SK-N-SH (cell line): Measurements from ENCODE around the gene SOX11. TPM values are rescaled to one million over a fixed set of nuclear protein-coding genes. Genes with fewer than 3 reads are reported as not detected.
"Not testable (repeated sequence)": the region's sequence is repeated elsewhere in the genome, so short reads cannot be mapped to it uniquely, and the experiment has no call there.

ENCODE experiments used
- CTCF ChIA-PET: fragments of 300-600, 350-600 bp; formaldehyde crosslinking; extraction: SDS; loops from one replicate; lab custom pipeline; 2021; lab: Yijun Ruan, JAX
- POLR2A ChIA-PET: fragments of 350-600 bp; sonication (Branson Sonifier 250); formaldehyde crosslinking; extraction: SDS; loops from one replicate; lab custom pipeline; 2020; ENCODE audit warnings: antibody characterized with exemption, inconsistent platforms; lab: Yijun Ruan, JAX
- DNase-seq: peaks from one replicate; pipeline ENCODE4 v3.0.0; 2012
- H2AFZ ChIP-seq: fragments of 200-600 bp; sonication (generic); 2 replicates; pipeline ENCODE4 v1.8.1; 2016; ENCODE audit warnings: antibody characterized with exemption, mild to moderate bottlenecking, low read depth
- H3F3A ChIP-seq: fragments of 200-600 bp; sonication (generic); replicated peaks from 2 replicates; pipeline ENCODE3; 2016; ENCODE audit warnings: antibody characterized with exemption, mild to moderate bottlenecking; ENCODE audit not compliant: insufficient read depth
- H3K27ac ChIP-seq, 2 experiments: fragments of 200-500 bp in 1 of 2; fragments of 200-600 bp in 1 of 2; sonication (Bioruptor generic) in 1 of 2; sonication (generic), shearing (Covaris generic) in 1 of 2; 2 replicates each; pipeline versions ENCODE4 v1.5.1 to v1.6.1; 2014 to 2016; ENCODE audit warnings: low read depth in 2 of 2, inconsistent platforms in 1 of 2, low read length in 1 of 2, mild to moderate bottlenecking in 1 of 2, mixed read lengths in 1 of 2
- H3K27me3 ChIP-seq: fragments of 200-600 bp; sonication (generic), shearing (Covaris generic); 2 replicates; pipeline ENCODE4 v1.6.1; 2016; ENCODE audit warnings: mixed run types; ENCODE audit not compliant: insufficient read depth
- H3K36me3 ChIP-seq, 2 experiments: fragments of 200-500 bp in 1 of 2; fragments of 200-600 bp in 1 of 2; sonication (Bioruptor generic) in 1 of 2; sonication (generic) in 1 of 2; replicated peaks in 1 of 2; 2 replicates each; pipeline versions ENCODE3 to v1.5.1; 2014 to 2016; ENCODE audit warnings: low read length in 1 of 2, mild to moderate bottlenecking in 1 of 2; ENCODE audit not compliant: insufficient read depth in 2 of 2, control insufficient read depth in 1 of 2
- H3K4me1 ChIP-seq, 2 experiments: fragments of 200-500 bp in 1 of 2; fragments of 200-600 bp in 1 of 2; sonication (Bioruptor generic) in 1 of 2; sonication (generic), shearing (Covaris generic) in 1 of 2; 2 replicates each; pipeline versions ENCODE4 v1.5.1 to v1.6.1; 2014 to 2016; ENCODE audit warnings: low read depth in 1 of 2, low read length in 1 of 2, mixed run types in 1 of 2; ENCODE audit not compliant: insufficient read depth in 2 of 2, control insufficient read depth in 1 of 2
- H3K4me2 ChIP-seq: fragments of 200-600 bp; sonication (generic), shearing (Covaris generic); 2 replicates; pipeline ENCODE4 v1.6.1; 2017; ENCODE audit warnings: mixed run types
- H3K4me3 ChIP-seq, 2 experiments: fragments of 200-500 bp in 1 of 2; fragments of 200-600 bp in 1 of 2; sonication (Bioruptor generic) in 1 of 2; sonication (generic), shearing (Covaris generic) in 1 of 2; 2 replicates each; pipeline versions ENCODE4 v1.5.1 to v1.8.1; 2014 to 2016; ENCODE audit warnings: low read depth in 2 of 2, inconsistent platforms in 1 of 2, low read length in 1 of 2, mild to moderate bottlenecking in 1 of 2, mixed read lengths in 1 of 2, moderate library complexity in 1 of 2
- H3K79me2 ChIP-seq: fragments of 200-600 bp; sonication (generic); 2 replicates; pipeline ENCODE4 v1.8.1; 2017; ENCODE audit warnings: mild to moderate bottlenecking; ENCODE audit not compliant: insufficient read depth
- H3K9ac ChIP-seq: fragments of 200-600 bp; sonication (generic); 2 replicates; pipeline ENCODE4 v1.6.1; 2017; ENCODE audit warnings: mixed run types
- H3K9me2 ChIP-seq: fragments of 200-600 bp; sonication (generic); 2 replicates; pipeline ENCODE4 v1.6.1; 2017; ENCODE audit warnings: mixed run types
- H3K9me3 ChIP-seq: fragments of 200-600 bp; sonication (generic); 2 replicates; pipeline ENCODE4 v1.6.1; 2017; ENCODE audit warnings: mixed run types, mild to moderate bottlenecking, moderate library complexity
- H4K20me1 ChIP-seq: fragments of 200-600 bp; sonication (generic); 2 replicates; pipeline ENCODE4 v1.6.1; 2017; ENCODE audit warnings: mild to moderate bottlenecking, mixed run types; ENCODE audit not compliant: insufficient read depth
- CHD2 ChIP-seq: fragments of 150-350 bp; IDR thresholded peaks from 2 replicates; pipeline ENCODE4 v1.6.1; 2018; ENCODE audit warnings: low read length; ENCODE audit not compliant: partially characterized antibody
- FOSL2 ChIP-seq: IDR thresholded peaks from 2 replicates; pipeline ENCODE4 v1.4.0; 2012; ENCODE audit warnings: low read depth, mild to moderate bottlenecking, moderate library complexity, borderline replicate concordance
- MXI1 ChIP-seq: IDR thresholded peaks from 2 replicates; pipeline ENCODE4 v1.6.1; 2012; ENCODE audit warnings: mild to moderate bottlenecking, low read depth, low read length, improper control_type of control experiment
- POLR2AphosphoS5 ChIP-seq: IDR thresholded peaks from 2 replicates; pipeline ENCODE4 v1.6.1; 2012; ENCODE audit warnings: low read depth, low read length
- RCOR1 ChIP-seq: fragments of 150-350 bp; IDR thresholded peaks from 2 replicates; pipeline ENCODE4 v1.6.1; 2017; ENCODE audit warnings: antibody characterized with exemption, low read length
- RFX5 ChIP-seq: IDR thresholded peaks from 2 replicates; pipeline ENCODE4 v1.6.1; 2012; ENCODE audit warnings: mild to moderate bottlenecking, improper control_type of control experiment, low read length
- TEAD4 ChIP-seq: IDR thresholded peaks from 2 replicates; pipeline ENCODE4 v1.4.0; 2012; ENCODE audit warnings: mild to moderate bottlenecking, borderline replicate concordance; ENCODE audit not compliant: insufficient read depth
- WGBS: methylation state at CpG from one replicate; pipeline ENCODE4 v1.1.6; 2017; ENCODE audit warnings: low lambda C conversion rate; 5-methylcytosine and 5-hydroxymethylcytosine counted together
- polyA plus RNA-seq, 3 experiments: library from polyadenylated mRNA; depleted of rRNA; stranded (reverse); fragments of >200 nt; gene quantifications; 2 replicates each; pipeline ENCODE4 v1.2.3, GENCODE V29; 2012
- TF ChIP-seq, protein P1 (sequence below): IDR thresholded peaks from 2 replicates; pipeline ENCODE4 v1.6.1; 2012; ENCODE audit warnings: mild to moderate bottlenecking, low read depth, low read length, moderate library complexity
- TF ChIP-seq, protein P2 (sequence below): IDR thresholded peaks from 2 replicates; pipeline ENCODE4 v1.4.0; 2012; ENCODE audit warnings: low read depth
- TF ChIP-seq, protein P3 (sequence below): fragments of 150-350 bp; IDR thresholded peaks from 2 replicates; pipeline ENCODE4 v1.6.1; 2017; ENCODE audit warnings: antibody characterized with exemption, low read length, low read depth, borderline replicate concordance

SOX11 gene
- polyA plus RNA-seq, 1 of the 3 experiments (the other 2 are of a cell fraction): 3.4 TPM

DNA sequence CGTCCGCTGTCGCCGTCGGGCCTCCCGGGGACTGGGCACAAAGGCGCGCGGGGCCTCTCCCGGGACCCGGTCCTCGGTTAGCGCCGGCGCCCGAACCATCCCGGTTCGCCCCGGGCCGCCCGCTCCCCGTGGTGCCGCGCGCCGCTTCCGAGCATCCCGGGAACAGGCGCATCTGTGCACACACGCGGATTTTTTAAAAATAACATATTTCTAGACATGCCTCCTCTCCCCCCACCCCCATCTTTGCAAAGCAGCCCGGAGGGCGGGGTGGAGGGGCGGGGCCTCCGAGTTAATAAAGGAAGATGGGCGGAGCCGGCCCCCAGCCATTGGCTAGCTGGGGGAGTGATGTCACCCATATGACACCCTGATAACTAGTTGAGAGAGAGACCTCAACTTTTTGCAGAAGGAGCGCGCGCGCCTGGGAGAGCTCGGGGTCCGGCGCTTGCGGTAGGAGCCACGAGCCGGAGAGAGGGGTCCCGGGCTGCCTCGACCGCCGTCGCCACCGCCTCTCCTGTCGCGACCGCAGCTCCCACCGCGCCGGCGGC lies at the start of gene SOX11 (continued):
- TF ChIP-seq, protein P1, sequence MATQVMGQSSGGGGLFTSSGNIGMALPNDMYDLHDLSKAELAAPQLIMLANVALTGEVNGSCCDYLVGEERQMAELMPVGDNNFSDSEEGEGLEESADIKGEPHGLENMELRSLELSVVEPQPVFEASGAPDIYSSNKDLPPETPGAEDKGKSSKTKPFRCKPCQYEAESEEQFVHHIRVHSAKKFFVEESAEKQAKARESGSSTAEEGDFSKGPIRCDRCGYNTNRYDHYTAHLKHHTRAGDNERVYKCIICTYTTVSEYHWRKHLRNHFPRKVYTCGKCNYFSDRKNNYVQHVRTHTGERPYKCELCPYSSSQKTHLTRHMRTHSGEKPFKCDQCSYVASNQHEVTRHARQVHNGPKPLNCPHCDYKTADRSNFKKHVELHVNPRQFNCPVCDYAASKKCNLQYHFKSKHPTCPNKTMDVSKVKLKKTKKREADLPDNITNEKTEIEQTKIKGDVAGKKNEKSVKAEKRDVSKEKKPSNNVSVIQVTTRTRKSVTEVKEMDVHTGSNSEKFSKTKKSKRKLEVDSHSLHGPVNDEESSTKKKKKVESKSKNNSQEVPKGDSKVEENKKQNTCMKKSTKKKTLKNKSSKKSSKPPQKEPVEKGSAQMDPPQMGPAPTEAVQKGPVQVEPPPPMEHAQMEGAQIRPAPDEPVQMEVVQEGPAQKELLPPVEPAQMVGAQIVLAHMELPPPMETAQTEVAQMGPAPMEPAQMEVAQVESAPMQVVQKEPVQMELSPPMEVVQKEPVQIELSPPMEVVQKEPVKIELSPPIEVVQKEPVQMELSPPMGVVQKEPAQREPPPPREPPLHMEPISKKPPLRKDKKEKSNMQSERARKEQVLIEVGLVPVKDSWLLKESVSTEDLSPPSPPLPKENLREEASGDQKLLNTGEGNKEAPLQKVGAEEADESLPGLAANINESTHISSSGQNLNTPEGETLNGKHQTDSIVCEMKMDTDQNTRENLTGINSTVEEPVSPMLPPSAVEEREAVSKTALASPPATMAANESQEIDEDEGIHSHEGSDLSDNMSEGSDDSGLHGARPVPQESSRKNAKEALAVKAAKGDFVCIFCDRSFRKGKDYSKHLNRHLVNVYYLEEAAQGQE: no peak
- TF ChIP-seq RFX5: peak; percentile 59
- TF ChIP-seq POLR2AphosphoS5: peak; percentile 99
- peak; percentile 49; the same call in 1 of the 2 replicates for TF ChIP-seq TEAD4
- TF ChIP-seq, protein P2, sequence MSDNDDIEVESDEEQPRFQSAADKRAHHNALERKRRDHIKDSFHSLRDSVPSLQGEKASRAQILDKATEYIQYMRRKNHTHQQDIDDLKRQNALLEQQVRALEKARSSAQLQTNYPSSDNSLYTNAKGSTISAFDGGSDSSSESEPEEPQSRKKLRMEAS: peak; percentile 41; the same call in 1 of the 2 replicates
- TF ChIP-seq RCOR1: peak; percentile 11; the same call in 1 of the 2 replicates
- TF ChIP-seq FOSL2: no peak
- TF ChIP-seq, protein P3, sequence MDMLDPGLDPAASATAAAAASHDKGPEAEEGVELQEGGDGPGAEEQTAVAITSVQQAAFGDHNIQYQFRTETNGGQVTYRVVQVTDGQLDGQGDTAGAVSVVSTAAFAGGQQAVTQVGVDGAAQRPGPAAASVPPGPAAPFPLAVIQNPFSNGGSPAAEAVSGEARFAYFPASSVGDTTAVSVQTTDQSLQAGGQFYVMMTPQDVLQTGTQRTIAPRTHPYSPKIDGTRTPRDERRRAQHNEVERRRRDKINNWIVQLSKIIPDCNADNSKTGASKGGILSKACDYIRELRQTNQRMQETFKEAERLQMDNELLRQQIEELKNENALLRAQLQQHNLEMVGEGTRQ: no peak
- TF ChIP-seq MXI1: peak; percentile 72; the same call in 1 of the 2 replicates
- peak; percentile 75 for TF ChIP-seq CHD2

DNA sequence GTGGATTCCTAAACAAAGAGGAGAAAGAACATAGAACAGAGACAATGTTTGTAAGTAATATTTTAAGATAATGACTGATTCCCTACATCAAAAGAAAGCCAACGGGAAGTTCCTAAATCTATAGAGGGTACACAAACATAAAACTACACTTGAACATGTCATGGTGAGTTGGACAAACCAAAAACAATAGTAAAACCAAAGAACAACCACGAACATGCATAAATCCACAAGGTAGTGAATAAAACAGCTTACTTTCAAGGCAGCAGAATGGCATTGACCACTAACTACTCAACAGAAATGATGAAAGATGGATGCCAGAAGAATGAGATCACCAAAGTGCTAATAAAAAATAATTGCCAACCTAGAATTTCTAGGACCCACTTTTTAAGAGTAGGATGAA lies 39.5 kb upstream of the SOX11 start:
- H3K4me2 ChIP-seq, H2AFZ ChIP-seq, H3K9me3 ChIP-seq, POLR2A ChIA-PET, CTCF ChIA-PET, H3K4me3 ChIP-seq, H3K36me3 ChIP-seq, H3K27me3 ChIP-seq, H3F3A ChIP-seq, H3K27ac ChIP-seq, H3K9ac ChIP-seq, DNase-seq, H3K79me2 ChIP-seq, H3K4me1 ChIP-seq, H3K9me2 ChIP-seq, H4K20me1 ChIP-seq: not testable (repeated sequence)
- WGBS: 14% methylated on average over 2 of the region's 2 CpGs

DNA sequence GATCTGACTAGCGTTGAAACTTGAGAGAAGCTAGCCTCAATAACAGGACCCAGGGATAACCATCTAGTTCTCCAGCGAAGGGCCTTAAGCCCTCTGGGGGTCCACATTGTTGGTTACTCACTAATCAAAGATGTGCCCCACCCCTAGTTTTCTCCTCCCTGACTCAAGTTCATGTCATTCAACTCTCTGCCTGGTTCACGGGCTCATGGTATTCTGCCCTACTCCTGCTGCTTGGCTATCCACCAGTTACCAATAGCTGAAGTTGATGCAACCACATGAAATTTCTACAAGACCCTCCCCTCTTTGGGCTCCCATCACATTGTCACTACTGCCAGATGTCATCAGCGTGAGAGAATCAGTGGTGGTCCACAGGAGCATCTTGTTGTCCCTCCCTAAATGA lies 38.4 kb upstream of the SOX11 start:
- H2AFZ ChIP-seq, H3K79me2 ChIP-seq, H3F3A ChIP-seq, H3K36me3 ChIP-seq, H3K9ac ChIP-seq, H3K9me3 ChIP-seq, H3K4me3 ChIP-seq, H3K27me3 ChIP-seq, DNase-seq, POLR2A ChIA-PET, H3K4me2 ChIP-seq, H4K20me1 ChIP-seq, H3K27ac ChIP-seq, H3K4me1 ChIP-seq, CTCF ChIA-PET, H3K9me2 ChIP-seq: not testable (repeated sequence)
- WGBS: 44% methylated on average over 4 of the region's 4 CpGs
